Ishikawa (cell line): ENCODE results near the gene TRIAP1.

Experiments used
- CEBPB ChIP-seq: IDR thresholded peaks from 2 replicates; pipeline ENCODE4 v1.6.1; 2012
- TF ChIP-seq, protein P1 (sequence below): IDR thresholded peaks from 2 replicates; pipeline ENCODE4 v1.6.1; 2012

DNA sequence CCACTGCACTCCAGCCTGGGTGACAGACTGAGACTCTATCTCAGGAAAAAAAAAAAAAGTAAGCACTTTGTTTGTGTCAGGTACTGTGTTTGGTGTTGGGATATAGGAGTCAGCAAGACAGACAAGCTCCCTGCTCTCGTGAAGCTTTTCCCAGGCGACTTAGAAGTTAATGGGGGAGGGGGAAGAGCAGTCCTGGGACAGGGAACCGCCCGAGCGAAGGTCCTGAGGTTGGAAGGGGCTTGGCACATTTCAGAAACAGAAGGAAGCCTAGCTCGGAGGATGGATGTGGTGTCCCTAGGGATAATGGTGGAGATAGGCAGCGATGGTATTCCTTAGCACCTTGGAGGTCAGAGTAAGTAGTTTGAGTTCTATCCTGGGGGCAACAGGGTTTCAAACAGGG, 16.8 kb downstream of the TRIAP1 start:
- TF ChIP-seq CEBPB = no peak
- TF ChIP-seq, protein P1, sequence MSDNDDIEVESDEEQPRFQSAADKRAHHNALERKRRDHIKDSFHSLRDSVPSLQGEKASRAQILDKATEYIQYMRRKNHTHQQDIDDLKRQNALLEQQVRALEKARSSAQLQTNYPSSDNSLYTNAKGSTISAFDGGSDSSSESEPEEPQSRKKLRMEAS = no peak
